Skeletal muscle tissue (tissue), 4 donors: ENCODE measurements around the gene TBC1D2B. TPM values are rescaled to one million over a fixed set of nuclear protein-coding genes. Genes with fewer than 3 reads are reported as not detected.
"Not testable (repeated sequence)": the region's sequence is repeated elsewhere in the genome, so short reads cannot be mapped to it uniquely, and the experiment has no call there.

Experiments used
- H3K27ac ChIP-seq: one replicate; pipeline ENCODE4 v1.7.0; 2013; ENCODE audit warnings: mild to moderate bottlenecking, low read depth, low read length, inconsistent platforms
- H3K27me3 ChIP-seq, 3 donors: one replicate each; pipeline ENCODE4 v1.7.0; 2013; ENCODE audit warnings: low read length in 3 of 3; ENCODE audit not compliant: control insufficient read depth in 3 of 3, insufficient read depth in 3 of 3
- H3K36me3 ChIP-seq, 3 donors: one replicate each; pipeline ENCODE4 v1.7.0; 2013; ENCODE audit warnings: low read length in 3 of 3; ENCODE audit not compliant: control insufficient read depth in 3 of 3, insufficient read depth in 3 of 3
- H3K4me1 ChIP-seq, 3 donors: one replicate each; pipeline ENCODE4 v1.7.0; 2013; ENCODE audit warnings: low read length in 3 of 3, mild to moderate bottlenecking in 3 of 3; ENCODE audit not compliant: control insufficient read depth in 3 of 3, insufficient read depth in 3 of 3
- H3K4me3 ChIP-seq, 3 donors: one replicate each; pipeline ENCODE4 v1.7.0; 2013; ENCODE audit warnings: low read length in 3 of 3
- H3K9ac ChIP-seq, 3 donors: one replicate each; pipeline ENCODE4 v1.7.0; 2013; ENCODE audit warnings: low read length in 3 of 3, mild to moderate bottlenecking in 3 of 3, moderate library complexity in 2 of 3, low read depth in 1 of 3
- H3K9me3 ChIP-seq, 3 donors: one replicate each; pipeline ENCODE4 v1.7.0; 2013; ENCODE audit warnings: low read length in 3 of 3; ENCODE audit not compliant: control insufficient read depth in 3 of 3
- total RNA-seq: library from RNA; depleted of rRNA; stranded (reverse); fragments of >200 nt; gene quantifications from one replicate; pipeline ENCODE4 v1.2.3, GENCODE V29; 2014
- donor health status: Osteomylitis.

The TBC1D2B gene
- total RNA-seq, 1 donor from 2014 or later = 30.3 TPM

GRCh38 chr15:77978759-77979145, 98.8 kb downstream of the TBC1D2B start:
- H3K9me3 ChIP-seq, H3K4me3 ChIP-seq, H3K36me3 ChIP-seq, H3K9ac ChIP-seq, H3K27me3 ChIP-seq, H3K27ac ChIP-seq: not testable (repeated sequence)
- peaks cover 20 to 22% (median 21%) of the 10 kb centered on the region in 3 donors for H3K4me1 ChIP-seq

- H3K9ac ChIP-seq, H3K4me3 ChIP-seq: not testable (repeated sequence)
These were observed 99.4 kb downstream of the TBC1D2B start for GRCh38 chr15:77977903-77978758.

GRCh38 chr15:77976760-77977525, 100.6 kb downstream of the TBC1D2B start:
- H3K36me3 ChIP-seq, H3K9ac ChIP-seq, H3K4me3 ChIP-seq, H3K27ac ChIP-seq, H3K27me3 ChIP-seq, H3K9me3 ChIP-seq: not testable (repeated sequence)
- peaks cover 22 to 24% (median 22%) of the 10 kb centered on the region in 3 donors for H3K4me1 ChIP-seq

More at GRCh38 chr15:77977903-77978758, 99.4 kb downstream of the TBC1D2B start:
- not testable (repeated sequence) for H3K9me3 ChIP-seq, H3K27me3 ChIP-seq, H3K27ac ChIP-seq, H3K36me3 ChIP-seq
- peaks cover 22 to 24% (median 22%) of the 10 kb centered on the region in 3 donors for H3K4me1 ChIP-seq

- not testable (repeated sequence) for H3K27ac ChIP-seq, H3K36me3 ChIP-seq, H3K9me3 ChIP-seq, H3K4me3 ChIP-seq, H3K9ac ChIP-seq, H3K27me3 ChIP-seq
- H3K4me1 ChIP-seq = peaks cover 22 to 24% (median 22%) of the 10 kb centered on the region in 3 donors
These were observed 101.4 kb downstream of the TBC1D2B start for GRCh38 chr15:77976095-77976450.

GRCh38 chr15:77975332-77976094, 102.0 kb downstream of the TBC1D2B start:
- H3K4me1 ChIP-seq = peaks cover 22 to 24% (median 22%) of the 10 kb centered on the region in 3 donors
- H3K27me3 ChIP-seq = no peaks in the 10 kb centered on the region
- no peak overlapping the region for H3K27ac ChIP-seq
- no peak overlapping the region for H3K4me3 ChIP-seq
- peak overlapping the region in 1 of 3 donors; percentile 45 for H3K9ac ChIP-seq
- no peaks in the 10 kb centered on the region for H3K9me3 ChIP-seq
- no peaks in the 10 kb centered on the region for H3K36me3 ChIP-seq

- Histone ChIP-seq H3K27ac (no peak overlapping the region), H3K36me3 (no peaks in the 10 kb centered on the region), H3K4me1 (peaks cover 22 to 24% (median 22%) of the 10 kb centered on the region in 3 donors), H3K9me3 (no peaks in the 10 kb centered on the region), H3K4me3 (no peak overlapping the region), H3K9ac (peak overlapping the region in 1 of 3 donors; percentile 33), H3K27me3 (no peaks in the 10 kb centered on the region)
These were observed 102.8 kb downstream of the TBC1D2B start for GRCh38 chr15:77974416-77975331.

GRCh38 chr15:77974098-77974414, 103.5 kb downstream of the TBC1D2B start:
- peak overlapping the region; percentile 25 for H3K27ac ChIP-seq
- H3K9ac ChIP-seq = peak overlapping the region in 1 of 3 donors; percentile 50
- H3K36me3 ChIP-seq = no peaks in the 10 kb centered on the region

GRCh38 chr15:77973273-77974097, 104.0 kb downstream of the TBC1D2B start:
- H3K4me3 ChIP-seq, H3K27me3 ChIP-seq, H3K36me3 ChIP-seq, H3K9me3 ChIP-seq: not testable (repeated sequence)
- Histone ChIP-seq H3K27ac (peak overlapping the region; percentile 25), H3K9ac (peak overlapping the region in 1 of 3 donors; percentile 50), H3K4me1 (peaks cover 22 to 24% (median 22%) of the 10 kb centered on the region in 3 donors)

More at GRCh38 chr15:77974098-77974414, 103.5 kb downstream of the TBC1D2B start:
- Histone ChIP-seq H3K4me1 (peaks cover 22 to 24% (median 22%) of the 10 kb centered on the region in 3 donors), H3K27me3 (no peaks in the 10 kb centered on the region), H3K4me3 (no peak overlapping the region), H3K9me3 (no peaks in the 10 kb centered on the region)
